GM21423 (cell line): ENCODE results near the gene ABCC3.

ENCODE experiments used
- ATAC-seq: cut with Tn5 transposase; IDR thresholded peaks from one replicate; pipeline ENCODE4 v1.9.1; 2021; ENCODE audit warnings: mild to moderate bottlenecking, moderate library complexity; ENCODE audit not compliant: unreplicated experiment

Gene ABCC3

DNA sequence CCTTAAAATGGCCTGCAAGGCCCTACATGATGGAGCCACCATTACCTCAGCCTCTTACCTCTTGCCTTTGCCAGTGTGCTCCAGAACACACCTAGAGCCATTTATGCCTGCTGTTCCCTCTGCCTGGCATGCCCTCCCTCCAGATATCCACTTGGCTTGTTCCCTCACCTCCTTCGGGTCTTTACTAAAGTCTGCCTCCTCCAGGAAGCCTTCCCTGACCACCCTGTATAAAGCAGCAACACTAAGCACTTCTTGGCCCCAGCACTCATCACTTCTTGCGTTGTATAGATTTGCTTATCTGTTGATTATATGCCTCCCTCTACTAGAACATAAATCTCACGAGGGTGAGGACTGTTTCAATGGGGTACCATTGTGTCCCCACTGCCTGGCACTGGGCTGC is 47.8 kb downstream of the ABCC3 start:
- no peak for ATAC-seq

GRCh38 chr17:50682938-50683337 is 48.3 kb downstream of the ABCC3 start:
- no peak for ATAC-seq

DNA sequence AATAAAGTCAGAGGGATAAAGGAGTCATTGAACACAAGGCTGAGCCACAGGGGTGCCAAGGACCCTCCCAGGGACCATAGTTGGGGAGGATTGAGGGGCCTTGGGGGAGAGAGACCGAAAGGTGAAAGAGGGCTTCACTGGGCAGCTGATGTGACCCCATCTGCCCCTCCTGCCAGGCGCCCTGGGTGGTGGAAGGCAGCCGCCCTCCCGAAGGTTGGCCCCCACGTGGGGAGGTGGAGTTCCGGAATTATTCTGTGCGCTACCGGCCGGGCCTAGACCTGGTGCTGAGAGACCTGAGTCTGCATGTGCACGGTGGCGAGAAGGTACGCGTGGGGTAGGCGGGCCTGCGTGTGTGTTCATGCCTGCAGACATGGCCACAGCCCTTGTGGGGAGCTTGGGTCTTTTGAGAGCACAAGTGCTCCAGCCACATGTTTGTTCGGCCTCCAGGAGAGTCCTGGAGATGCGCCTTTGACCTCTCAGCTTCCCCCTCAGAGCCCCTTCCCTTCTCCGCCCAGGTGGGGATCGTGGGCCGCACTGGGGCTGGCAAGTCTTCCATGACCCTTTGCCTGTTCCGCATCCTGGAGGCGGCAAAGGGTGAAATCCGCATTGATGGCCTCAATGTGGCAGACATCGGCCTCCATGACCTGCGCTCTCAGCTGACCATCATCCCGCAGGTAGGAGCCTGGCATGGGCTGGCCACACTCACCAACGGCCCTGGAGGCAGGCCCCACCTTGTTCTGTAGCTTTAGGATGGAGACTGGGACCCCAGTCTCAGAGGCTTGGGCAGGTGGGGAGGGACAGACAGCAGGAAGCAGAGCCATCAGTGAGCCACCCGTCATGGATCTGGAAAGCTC is 49.0 kb downstream of the ABCC3 start:
- no peak for ATAC-seq

GRCh38 chr17:50684288-50684611 is 49.6 kb downstream of the ABCC3 start:
- no peak for ATAC-seq

- no peak for ATAC-seq
These were observed 50.1 kb downstream of the ABCC3 start for GRCh38 chr17:50684612-50685333.

- ATAC-seq, result no peak
These were observed 50.6 kb downstream of the ABCC3 start for GRCh38 chr17:50685334-50685665.

DNA sequence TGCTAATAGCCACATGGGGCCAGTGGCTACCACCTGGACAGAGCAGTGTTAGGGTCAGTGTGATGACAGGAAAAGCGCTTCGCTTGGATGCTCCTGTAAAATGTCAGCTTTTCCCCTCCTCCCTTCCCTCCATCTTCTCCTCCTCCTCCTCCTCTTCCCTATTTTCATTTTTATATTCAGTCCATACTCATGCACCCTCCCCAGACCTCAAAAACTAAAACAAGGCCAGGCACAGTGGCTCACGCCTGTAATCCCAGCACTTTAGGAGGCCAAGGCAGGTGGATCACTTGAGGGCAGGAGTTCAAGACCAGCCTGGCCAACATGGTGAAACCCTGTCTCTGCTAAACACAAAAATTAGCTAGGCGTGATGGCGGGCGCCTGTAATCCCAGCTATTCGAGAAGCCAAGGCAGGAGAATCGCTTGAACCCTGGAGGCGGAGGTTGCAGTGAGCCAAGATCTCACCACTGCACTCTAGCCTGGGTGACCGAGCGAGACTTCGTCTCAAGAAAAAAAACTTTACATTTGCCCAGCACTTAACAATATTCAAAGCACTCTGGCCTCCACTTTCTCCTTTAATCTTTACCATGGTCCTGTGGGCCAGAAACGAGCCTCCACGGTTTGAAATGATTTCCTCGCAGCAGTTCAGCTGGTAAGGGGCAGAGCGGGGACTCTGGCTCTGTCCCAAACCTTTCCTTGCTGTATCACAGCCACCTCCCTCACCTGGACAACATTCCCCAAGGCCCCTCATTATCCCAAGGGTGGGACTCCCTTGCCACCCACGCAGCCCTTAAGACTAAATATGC is 51.2 kb downstream of the ABCC3 start:
- ATAC-seq, result no peak

DNA sequence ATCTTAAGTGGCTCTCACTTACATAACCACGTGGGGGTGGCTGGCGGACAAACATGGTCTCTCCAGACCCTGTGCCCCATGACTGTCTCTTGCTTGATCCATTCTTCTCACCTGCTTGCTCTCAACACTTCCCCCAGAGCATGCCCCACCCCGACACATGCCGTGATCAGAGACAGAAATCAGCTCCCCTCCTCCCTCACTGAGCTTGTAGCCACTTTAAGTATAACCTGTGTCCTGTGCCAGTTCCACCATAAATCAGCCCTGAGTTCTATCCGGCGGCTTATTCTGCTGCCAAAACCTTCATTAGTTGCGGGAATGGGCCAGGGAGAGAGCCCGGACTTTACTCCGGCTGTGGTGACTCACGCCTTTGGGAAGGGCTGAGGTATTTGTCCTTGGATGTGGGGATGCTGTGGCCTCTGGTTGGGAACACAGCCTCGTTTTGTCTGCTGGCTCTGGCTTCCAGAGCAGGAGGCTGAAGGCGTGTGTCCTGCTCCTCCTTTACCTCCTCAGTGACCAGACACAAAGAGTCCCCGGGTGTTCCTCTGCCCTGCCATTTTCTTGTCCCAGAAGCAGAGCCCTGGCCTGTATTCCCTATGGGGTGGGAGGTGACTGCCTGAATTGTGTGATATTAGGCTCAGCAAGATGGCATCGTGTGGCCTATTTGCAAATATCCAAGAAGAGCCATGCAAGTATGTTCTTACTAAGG is 52.0 kb downstream of the ABCC3 start:
- ATAC-seq, result no peak

DNA sequence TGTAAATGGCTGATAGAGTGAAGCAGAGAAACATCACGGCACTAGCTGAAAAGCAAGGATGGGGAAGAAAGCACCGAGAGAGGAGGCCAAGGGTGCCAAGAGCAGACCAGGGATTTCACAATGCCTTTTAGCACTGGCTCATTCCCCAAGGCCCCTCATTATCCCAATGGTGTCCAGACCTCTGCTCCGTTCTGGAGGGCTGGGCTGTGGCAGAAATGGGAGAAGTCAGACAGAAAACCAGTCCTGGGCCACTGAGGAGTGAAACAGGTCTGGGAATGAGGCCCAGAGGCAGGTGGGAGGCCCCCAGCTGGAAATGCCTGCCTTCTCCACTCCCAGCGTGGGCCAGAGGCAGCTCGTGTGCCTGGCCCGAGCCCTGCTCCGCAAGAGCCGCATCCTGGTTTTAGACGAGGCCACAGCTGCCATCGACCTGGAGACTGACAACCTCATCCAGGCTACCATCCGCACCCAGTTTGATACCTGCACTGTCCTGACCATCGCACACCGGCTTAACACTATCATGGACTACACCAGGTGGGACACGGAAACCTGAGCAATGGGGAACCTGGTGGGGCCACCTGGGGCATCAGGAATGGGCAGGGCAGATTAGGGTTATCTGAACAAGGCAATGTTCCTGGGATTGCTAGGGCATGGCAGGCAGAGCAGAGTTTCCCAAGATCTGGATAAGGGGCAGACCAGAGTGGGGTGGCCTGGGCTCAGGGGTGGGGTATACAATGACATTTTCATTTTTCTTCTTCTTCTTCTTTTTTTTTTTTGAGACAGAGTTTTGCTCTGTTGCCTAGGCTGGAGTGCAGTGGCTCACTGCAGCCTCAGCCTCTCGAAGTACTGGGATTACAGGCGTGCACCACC is 52.8 kb downstream of the ABCC3 start:
- ATAC-seq, result no peak

DNA sequence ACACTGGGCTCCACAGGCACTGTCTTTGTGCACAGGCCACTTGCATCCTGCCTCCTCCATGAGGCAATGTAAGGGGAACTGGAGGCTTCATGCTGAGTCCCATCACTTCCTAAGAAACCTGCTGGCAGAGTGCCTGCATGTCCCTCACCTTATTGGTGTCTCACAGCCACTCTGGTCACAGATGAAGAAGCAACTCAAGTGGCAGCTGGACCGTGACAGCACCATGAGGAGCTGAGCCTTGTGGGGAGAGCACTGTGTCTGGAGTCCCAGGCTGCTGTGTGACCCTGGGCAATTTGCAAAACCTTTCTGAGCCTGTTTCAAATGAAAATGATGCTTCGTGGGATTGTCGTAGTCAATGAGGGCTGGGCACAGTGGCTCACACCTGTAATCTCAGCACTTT is 53.6 kb downstream of the ABCC3 start:
- no peak for ATAC-seq

- ATAC-seq, result no peak
These were observed 54.6 kb downstream of the ABCC3 start for GRCh38 chr17:50689251-50689650.

GRCh38 chr17:50689956-50690886 is 55.5 kb downstream of the ABCC3 start:
- no peak for ATAC-seq

DNA sequence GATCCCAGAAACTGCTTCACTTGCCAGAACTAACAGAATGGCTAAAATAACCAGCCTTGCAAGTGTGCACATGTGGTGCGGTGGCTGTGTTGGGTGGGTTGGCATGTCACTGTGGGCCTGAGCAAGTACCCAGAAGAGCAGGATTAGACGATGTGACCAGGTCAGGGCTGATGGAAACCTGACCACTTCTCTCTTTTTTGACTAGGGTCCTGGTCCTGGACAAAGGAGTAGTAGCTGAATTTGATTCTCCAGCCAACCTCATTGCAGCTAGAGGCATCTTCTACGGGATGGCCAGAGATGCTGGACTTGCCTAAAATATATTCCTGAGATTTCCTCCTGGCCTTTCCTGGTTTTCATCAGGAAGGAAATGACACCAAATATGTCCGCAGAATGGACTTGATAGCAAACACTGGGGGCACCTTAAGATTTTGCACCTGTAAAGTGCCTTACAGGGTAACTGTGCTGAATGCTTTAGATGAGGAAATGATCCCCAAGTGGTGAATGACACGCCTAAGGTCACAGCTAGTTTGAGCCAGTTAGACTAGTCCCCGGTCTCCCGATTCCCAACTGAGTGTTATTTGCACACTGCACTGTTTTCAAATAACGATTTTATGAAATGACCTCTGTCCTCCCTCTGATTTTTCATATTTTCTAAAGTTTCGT is 56.3 kb downstream of the ABCC3 start:
- ATAC-seq, result no peak

GRCh38 chr17:50691550-50692447 is 57.1 kb downstream of the ABCC3 start:
- no peak for ATAC-seq

- ATAC-seq, result no peak
These were observed 57.9 kb downstream of the ABCC3 start for GRCh38 chr17:50692448-50693035.

- no peak for ATAC-seq
These were observed 58.5 kb downstream of the ABCC3 start for GRCh38 chr17:50693036-50693682.
